Right renal cortex interstitium (tissue), 3 donors: ENCODE results near the gene KLB. TPM values are rescaled to one million over a fixed set of nuclear protein-coding genes. Genes with fewer than 3 reads are reported as not detected.
A peak's percentile ranks its signal among the peaks of the same experiment; 100 is the strongest.
"Not testable (repeated sequence)": the region's sequence is repeated elsewhere in the genome, so short reads cannot be mapped to it uniquely, and the experiment has no call there.

Experiments
- DNase-seq, 3 donors: peaks; one replicate each; pipeline ENCODE4 v3.0.0-alpha.2; 2013; ENCODE audit warnings: low read depth in 3 of 3, low spot score in 2 of 3
- polyA plus RNA-seq, 3 donors: library from polyadenylated mRNA; unstranded; fragments of 120-200 nt; gene quantifications; one replicate each; pipeline ENCODE4 v1.2.1, GENCODE V29; 2013; ENCODE audit not compliant: insufficient read length in 3 of 3

KLB gene
- polyA plus RNA-seq, 3 donors = 0.16 to 0.26 (median 0.19) TPM

GRCh38 chr4:39425297-39425696 is 18.6 kb downstream of the KLB start:
- not testable (repeated sequence) for DNase-seq

- no peak for DNase-seq
Observed at GRCh38 chr4:39426728-39427127, 20.0 kb downstream of the KLB start.

GRCh38 chr4:39427520-39428114 is 20.9 kb downstream of the KLB start:
- no peak for DNase-seq

GRCh38 chr4:39429476-39430334 is 23.0 kb downstream of the KLB start:
- no peak for DNase-seq

- no peak for DNase-seq
Observed at GRCh38 chr4:39433878-39434492, 27.3 kb downstream of the KLB start.

GRCh38 chr4:39435659-39436563 is 29.2 kb downstream of the KLB start:
- DNase-seq = no peak

GRCh38 chr4:39441593-39441992 is 34.9 kb downstream of the KLB start:
- no peak for DNase-seq

GRCh38 chr4:39442998-39443397 is 36.3 kb downstream of the KLB start:
- DNase-seq = no peak

GRCh38 chr4:39446483-39446841 is 39.7 kb downstream of the KLB start:
- DNase-seq = no peak

GRCh38 chr4:39446842-39447573 is 40.3 kb downstream of the KLB start:
- DNase-seq = peak in 1 of 3 donors; percentile 37

- DNase-seq = no peak
Observed at GRCh38 chr4:39450618-39451017, 43.9 kb downstream of the KLB start.

- no peak for DNase-seq
Observed at GRCh38 chr4:39451423-39452023, 44.8 kb downstream of the KLB start.

- DNase-seq = no peak
Observed at GRCh38 chr4:39452153-39452859, 45.6 kb downstream of the KLB start.

- no peak for DNase-seq
Observed at GRCh38 chr4:39452860-39453587, 46.3 kb downstream of the KLB start.

GRCh38 chr4:39453738-39454137 is 47.0 kb downstream of the KLB start:
- no peak for DNase-seq

- no peak for DNase-seq
Observed at GRCh38 chr4:39455486-39455885, 48.8 kb downstream of the KLB start.

GRCh38 chr4:39456946-39457763 is 50.4 kb downstream of the KLB start:
- no peak for DNase-seq

- DNase-seq = peak in 2 of 3 donors; percentile 34 to 54
Observed at GRCh38 chr4:39458161-39458504, 51.4 kb downstream of the KLB start.
